ENCODE results near the gene DYSF. TPM values are rescaled to one million over a fixed set of nuclear protein-coding genes. Genes with fewer than 3 reads are reported as not detected.

DYSF gene
- polyA plus RNA-seq, 4 donors = 0.67 to 5.0 (median 3.2) TPM

DNA sequence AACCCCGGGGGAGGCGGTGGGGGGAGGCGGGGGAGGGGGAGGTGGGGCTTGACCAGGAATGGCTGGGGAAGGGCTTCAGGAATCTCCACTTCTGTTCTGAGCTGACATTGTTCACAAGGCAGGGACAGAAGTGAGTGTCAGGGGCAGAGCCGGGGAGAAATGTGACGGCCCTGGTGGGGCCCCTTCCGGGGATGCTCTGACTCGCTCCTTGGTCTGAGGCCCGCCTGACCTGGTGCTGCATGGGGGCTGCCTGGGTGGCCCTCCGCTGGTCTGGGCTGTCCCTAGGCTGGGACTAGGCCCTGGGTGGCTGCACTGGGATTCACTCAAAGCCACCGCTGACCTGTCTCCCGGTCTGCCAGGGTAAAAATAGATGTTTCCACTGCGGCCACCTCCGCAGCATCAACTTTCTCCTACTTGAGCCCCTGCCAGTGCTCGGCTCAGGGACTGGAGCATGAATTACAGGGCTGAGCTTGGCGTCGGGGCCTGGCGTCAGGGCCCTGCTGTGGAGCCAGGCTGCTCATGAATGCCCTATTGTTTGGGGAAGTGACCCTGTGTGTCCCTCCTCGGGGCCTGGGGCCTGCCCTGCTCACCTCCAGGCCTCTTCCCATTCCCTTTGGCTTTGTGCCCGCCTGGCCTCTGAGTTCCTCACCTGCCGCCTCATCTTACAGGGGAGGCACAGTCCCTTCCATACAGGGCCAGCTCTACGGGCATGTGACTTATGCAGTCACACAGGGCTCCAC is 247.5 kb downstream of the DYSF start:
- DNase-seq (no peak), FAIRE-seq (no peak)
- Histone ChIP-seq H3K9me3 (ENCODE audit: control insufficient read depth in 2 of 2, insufficient read depth in 1 of 2, low read depth in 1 of 2, low read length in 1 of 2) (no peaks in the 10 kb centered on the region), H3K27me3 (ENCODE audit: control insufficient read depth in 3 of 3, insufficient read depth in 3 of 3, low read length in 3 of 3) (no peaks in the 10 kb centered on the region), H3K36me3 (ENCODE audit: control insufficient read depth in 3 of 3, insufficient read depth in 2 of 3, low read depth in 1 of 3, low read length in 3 of 3) (no peaks in the 10 kb centered on the region), H3K27ac (ENCODE audit: low read depth in 1 of 3, low read length in 2 of 3) (no peak overlapping the region), H3K4me1 (ENCODE audit: control insufficient read depth in 3 of 3, insufficient read depth in 2 of 3, low read depth in 1 of 3, low read length in 2 of 3) (no peaks in the 10 kb centered on the region), H3K4me3 (ENCODE audit: low read depth in 1 of 3, low read length in 3 of 3) (no peak overlapping the region)
- 73 to 77% (median 77%) methylated on average over 21 of the region's 21 CpGs for WGBS, 3 donors

- FAIRE-seq = no peak
- DNase-seq = no peak
- no peaks in the 10 kb centered on the region for H3K9me3 ChIP-seq (ENCODE audit: control insufficient read depth in 2 of 2, insufficient read depth in 1 of 2, low read depth in 1 of 2, low read length in 1 of 2)
- H3K27me3 ChIP-seq (ENCODE audit: control insufficient read depth in 3 of 3, insufficient read depth in 3 of 3, low read length in 3 of 3) = no peaks in the 10 kb centered on the region
- WGBS, 3 donors = 76 to 83% (median 80%) methylated on average over 15 of the region's 15 CpGs
- no peaks in the 10 kb centered on the region for H3K4me1 ChIP-seq (ENCODE audit: control insufficient read depth in 3 of 3, insufficient read depth in 2 of 3, low read depth in 1 of 3, low read length in 2 of 3)
- H3K36me3 ChIP-seq (ENCODE audit: control insufficient read depth in 3 of 3, insufficient read depth in 2 of 3, low read depth in 1 of 3, low read length in 3 of 3) = no peaks in the 10 kb centered on the region
- no peak overlapping the region for H3K27ac ChIP-seq (ENCODE audit: low read depth in 1 of 3, low read length in 2 of 3)
- no peak overlapping the region for H3K4me3 ChIP-seq (ENCODE audit: low read depth in 1 of 3, low read length in 3 of 3)
Measured at GRCh38 chr2:71702071-71702970, 249.0 kb downstream of the DYSF start.

- Histone ChIP-seq H3K4me1 (ENCODE audit: control insufficient read depth in 3 of 3, insufficient read depth in 2 of 3, low read depth in 1 of 3, low read length in 2 of 3) (no peaks in the 10 kb centered on the region), H3K27me3 (ENCODE audit: control insufficient read depth in 3 of 3, insufficient read depth in 3 of 3, low read length in 3 of 3) (no peaks in the 10 kb centered on the region), H3K27ac (ENCODE audit: low read depth in 1 of 3, low read length in 2 of 3) (no peak overlapping the region), H3K4me3 (ENCODE audit: low read depth in 1 of 3, low read length in 3 of 3) (no peak overlapping the region), H3K36me3 (ENCODE audit: control insufficient read depth in 3 of 3, insufficient read depth in 2 of 3, low read depth in 1 of 3, low read length in 3 of 3) (no peaks in the 10 kb centered on the region), H3K9me3 (ENCODE audit: control insufficient read depth in 2 of 2, insufficient read depth in 1 of 2, low read depth in 1 of 2, low read length in 1 of 2) (no peaks in the 10 kb centered on the region)
- DNase-seq (no peak), FAIRE-seq (no peak)
- WGBS, 3 donors = 75 to 80% (median 78%) methylated on average over 13 of the region's 13 CpGs
Measured at GRCh38 chr2:71702971-71703898, 249.9 kb downstream of the DYSF start.

DNA sequence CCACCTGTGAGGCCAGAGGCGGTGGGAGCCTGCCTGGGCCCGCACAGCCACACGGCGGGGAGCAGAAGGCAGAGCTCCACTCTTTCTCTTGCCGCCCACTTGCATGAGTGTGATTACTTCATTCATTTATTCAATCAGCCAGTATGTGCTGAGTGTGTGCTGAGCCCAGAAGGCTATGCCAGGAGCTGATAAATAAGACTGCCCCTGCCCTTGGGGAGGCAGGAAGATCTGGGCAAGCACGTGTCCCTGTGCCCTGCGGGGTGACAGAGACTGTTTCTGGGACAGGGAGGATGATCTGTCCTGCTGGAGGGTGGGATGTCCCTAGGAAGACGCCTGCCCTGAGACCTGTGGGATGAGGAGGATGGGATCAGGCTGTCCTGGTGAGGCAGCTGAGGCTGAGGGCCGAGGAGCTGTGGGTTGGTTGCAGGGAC is 250.8 kb downstream of the DYSF start:
- WGBS, 3 donors = 81 to 89% (median 85%) methylated on average over 9 of the region's 9 CpGs
- no peaks in the 10 kb centered on the region for H3K4me1 ChIP-seq (ENCODE audit: control insufficient read depth in 3 of 3, insufficient read depth in 2 of 3, low read depth in 1 of 3, low read length in 2 of 3)
- no peaks in the 10 kb centered on the region for H3K36me3 ChIP-seq (ENCODE audit: control insufficient read depth in 3 of 3, insufficient read depth in 2 of 3, low read depth in 1 of 3, low read length in 3 of 3)
- no peak overlapping the region for H3K4me3 ChIP-seq (ENCODE audit: low read depth in 1 of 3, low read length in 3 of 3)
- no peak overlapping the region for H3K27ac ChIP-seq (ENCODE audit: low read depth in 1 of 3, low read length in 2 of 3)
- no peak for FAIRE-seq
- H3K9me3 ChIP-seq (ENCODE audit: control insufficient read depth in 2 of 2, insufficient read depth in 1 of 2, low read depth in 1 of 2, low read length in 1 of 2) = no peaks in the 10 kb centered on the region
- H3K27me3 ChIP-seq (ENCODE audit: control insufficient read depth in 3 of 3, insufficient read depth in 3 of 3, low read length in 3 of 3) = no peaks in the 10 kb centered on the region
- DNase-seq = no peak

- no peak overlapping the region for H3K4me3 ChIP-seq (ENCODE audit: low read depth in 1 of 3, low read length in 3 of 3)
- WGBS, 3 donors = 59 to 71% (median 69%) methylated on average over 5 of the region's 5 CpGs
- no peak for FAIRE-seq
- no peak for DNase-seq
- H3K36me3 ChIP-seq (ENCODE audit: control insufficient read depth in 3 of 3, insufficient read depth in 2 of 3, low read depth in 1 of 3, low read length in 3 of 3) = no peaks in the 10 kb centered on the region
- no peaks in the 10 kb centered on the region for H3K9me3 ChIP-seq (ENCODE audit: control insufficient read depth in 2 of 2, insufficient read depth in 1 of 2, low read depth in 1 of 2, low read length in 1 of 2)
- no peaks in the 10 kb centered on the region for H3K4me1 ChIP-seq (ENCODE audit: control insufficient read depth in 3 of 3, insufficient read depth in 2 of 3, low read depth in 1 of 3, low read length in 2 of 3)
- H3K27me3 ChIP-seq (ENCODE audit: control insufficient read depth in 3 of 3, insufficient read depth in 3 of 3, low read length in 3 of 3) = no peaks in the 10 kb centered on the region
- H3K27ac ChIP-seq (ENCODE audit: low read depth in 1 of 3, low read length in 2 of 3) = no peak overlapping the region
Measured at GRCh38 chr2:71704688-71705087, 251.3 kb downstream of the DYSF start.

- Histone ChIP-seq H3K4me1 (ENCODE audit: control insufficient read depth in 3 of 3, insufficient read depth in 2 of 3, low read depth in 1 of 3, low read length in 2 of 3) (no peaks in the 10 kb centered on the region), H3K4me3 (ENCODE audit: low read depth in 1 of 3, low read length in 3 of 3) (no peak overlapping the region), H3K27me3 (ENCODE audit: control insufficient read depth in 3 of 3, insufficient read depth in 3 of 3, low read length in 3 of 3) (no peaks in the 10 kb centered on the region), H3K36me3 (ENCODE audit: control insufficient read depth in 3 of 3, insufficient read depth in 2 of 3, low read depth in 1 of 3, low read length in 3 of 3) (no peaks in the 10 kb centered on the region), H3K27ac (ENCODE audit: low read depth in 1 of 3, low read length in 2 of 3) (no peak overlapping the region), H3K9me3 (ENCODE audit: control insufficient read depth in 2 of 2, insufficient read depth in 1 of 2, low read depth in 1 of 2, low read length in 1 of 2) (no peaks in the 10 kb centered on the region)
- DNase-seq = no peak
- no peak for FAIRE-seq
- 91 to 92% (median 91%) methylated on average over 19 of the region's 19 CpGs for WGBS, 3 donors
Measured at GRCh38 chr2:71705171-71705960, 252.0 kb downstream of the DYSF start.

DNA sequence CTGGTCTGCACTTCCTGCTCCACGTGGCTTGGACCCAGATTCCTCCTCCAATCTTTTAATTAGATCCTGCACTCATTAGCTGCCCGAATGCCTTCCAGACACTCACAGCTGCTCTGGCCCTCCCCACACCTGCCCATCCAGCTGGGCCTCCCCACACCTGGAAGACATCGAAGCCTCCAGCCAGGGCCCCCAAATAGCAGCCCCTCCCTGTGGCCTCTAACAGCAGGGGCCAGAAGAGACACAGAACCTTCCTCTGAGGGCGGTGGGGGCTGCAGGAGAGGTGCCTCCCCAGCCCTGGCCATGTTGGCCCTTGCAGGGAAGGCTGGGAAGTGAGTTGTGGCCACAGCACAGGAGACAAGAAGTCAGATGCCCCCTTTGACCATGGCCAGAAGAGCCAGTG is 252.8 kb downstream of the DYSF start:
- FAIRE-seq = no peak
- no peak for DNase-seq
- WGBS, 3 donors = 42 to 64% (median 45%) methylated on average over 4 of the region's 4 CpGs
- Histone ChIP-seq H3K4me1 (ENCODE audit: control insufficient read depth in 3 of 3, insufficient read depth in 2 of 3, low read depth in 1 of 3, low read length in 2 of 3) (peaks cover 0 to 5% (median 0%) of the 10 kb centered on the region in 3 donors), H3K36me3 (ENCODE audit: control insufficient read depth in 3 of 3, insufficient read depth in 2 of 3, low read depth in 1 of 3, low read length in 3 of 3) (no peaks in the 10 kb centered on the region), H3K27ac (ENCODE audit: low read depth in 1 of 3, low read length in 2 of 3) (no peak overlapping the region), H3K4me3 (ENCODE audit: low read depth in 1 of 3, low read length in 3 of 3) (no peak overlapping the region), H3K27me3 (ENCODE audit: control insufficient read depth in 3 of 3, insufficient read depth in 3 of 3, low read length in 3 of 3) (no peaks in the 10 kb centered on the region), H3K9me3 (ENCODE audit: control insufficient read depth in 2 of 2, insufficient read depth in 1 of 2, low read depth in 1 of 2, low read length in 1 of 2) (no peaks in the 10 kb centered on the region)
